Caco-2 (cell line): ENCODE measurements around the gene TBX21. TPM values are rescaled to one million over a fixed set of nuclear protein-coding genes. Genes with fewer than 3 reads are reported as not detected.

Experiments
- BruUV-seq: library from RNA; stranded (reverse); fragments of 400-500 nt; replicated peaks from 2 replicates; lab custom pipeline; 2021; lab: Mats Ljungman, UMichigan
- CTCF ChIA-PET: fragments of 300-600 bp; sonication (Branson Sonifier 250); formaldehyde crosslinking; loops from one replicate; lab custom pipeline; 2022; ENCODE audit warnings: antibody characterized with exemption; lab: Charles Lee
- POLR2A ChIA-PET: fragments of 300-600 bp; sonication (Branson Sonifier 250); formaldehyde crosslinking; loops from one replicate; lab custom pipeline; 2022; ENCODE audit warnings: antibody characterized with exemption; lab: Charles Lee
- DNase-seq, 2 experiments: peaks; one replicate each; pipeline versions ENCODE4 v3.0.0 to v3.0.0-alpha.2; 2020 to 2022
- H3K27me3 ChIP-seq: replicated peaks from 2 replicates; pipeline ENCODE4 v1.6.0; 2011; ENCODE audit warnings: low read length; ENCODE audit not compliant: control insufficient read depth, insufficient read depth
- H3K36me3 ChIP-seq: 2 replicates; pipeline ENCODE4 v1.5.1; 2011; ENCODE audit warnings: low read length; ENCODE audit not compliant: control insufficient read depth, insufficient read depth
- H3K4me1 ChIP-seq: fragments of 250-450 bp; sonication (Bioruptor Pico); 2 replicates; pipeline ENCODE4 v1.5.1; 2020; ENCODE audit warnings: mild to moderate bottlenecking
- H3K4me3 ChIP-seq: 2 replicates; pipeline ENCODE4 v1.5.1; 2011; ENCODE audit warnings: low read depth, mild to moderate bottlenecking, control low read depth, low read length
- H3K9me3 ChIP-seq: fragments of 250-450 bp; sonication (Bioruptor Pico); 2 replicates; pipeline ENCODE4 v1.5.1; 2020; ENCODE audit warnings: mild to moderate bottlenecking, moderate library complexity
- H3K27ac Mint-ChIP-seq: one replicate; pipeline ENCODE4 v1.8.0; 2022; ENCODE audit warnings: mixed read lengths; ENCODE audit not compliant: unreplicated experiment
- H3K27me3 Mint-ChIP-seq: one replicate; pipeline ENCODE4 v1.8.0; 2022; ENCODE audit warnings: mixed read lengths; ENCODE audit not compliant: insufficient read depth, unreplicated experiment
- H3K36me3 Mint-ChIP-seq: one replicate; pipeline ENCODE4 v1.8.0; 2022; ENCODE audit warnings: mild to moderate bottlenecking, mixed read lengths; ENCODE audit not compliant: insufficient read depth, unreplicated experiment
- H3K4me1 Mint-ChIP-seq: one replicate; pipeline ENCODE4 v1.8.0; 2022; ENCODE audit warnings: low read depth, mixed read lengths; ENCODE audit not compliant: unreplicated experiment
- H3K4me3 Mint-ChIP-seq: one replicate; pipeline ENCODE4 v1.8.0; 2022; ENCODE audit warnings: mild to moderate bottlenecking, moderate library complexity, mixed read lengths; ENCODE audit not compliant: unreplicated experiment
- H3K9me3 Mint-ChIP-seq: one replicate; pipeline ENCODE4 v1.8.0; 2022; ENCODE audit warnings: mixed read lengths; ENCODE audit not compliant: unreplicated experiment
- CTCF ChIP-seq, 2 experiments: fragments of 200-600 bp in 1 of 2; IDR thresholded peaks; 1 replicate in 1 of 2; 2 replicates in 1 of 2; pipeline versions ENCODE4 v1.5.1 to v1.8.0; 2011 to 2022; ENCODE audit warnings: antibody characterized with exemption in 1 of 2, control low read depth in 1 of 2, inconsistent platforms in 1 of 2, low read depth in 1 of 2, low read length in 1 of 2, mild to moderate bottlenecking in 1 of 2, moderate library complexity in 1 of 2; ENCODE audit not compliant: insufficient read depth in 1 of 2, severe bottlenecking in 1 of 2, unreplicated experiment in 1 of 2
- intact Hi-C: fragments of 100-400 bp; cut with micrococcal nuclease; formaldehyde crosslinking; loops from one replicate; pipeline ENCODE4 v1.10.0; 2022; ENCODE audit not compliant: unreplicated experiment
- total RNA-seq: library from RNA; stranded (reverse); gene quantifications from 2 replicates; pipeline ENCODE4 v1.2.3, GENCODE V29; 2022

TBX21 gene
- total RNA-seq, 1 experiment from 2014 or later = not detected

- H3K9me3 Mint-ChIP-seq = no peaks in the 10 kb centered on the region
- H3K4me1 Mint-ChIP-seq = peaks cover 16% of the 10 kb centered on the region
- H3K36me3 Mint-ChIP-seq = peaks cover 58% of the 10 kb centered on the region
- no peaks in the 10 kb centered on the region for H3K27me3 Mint-ChIP-seq
- no peaks in the 10 kb centered on the region for H3K9me3 ChIP-seq
- H3K4me3 Mint-ChIP-seq = no peak overlapping the region
- POLR2A ChIA-PET = no interaction called here
- DNase-seq = no peak
- peaks cover 14% of the 10 kb centered on the region for H3K4me1 ChIP-seq
- peak overlapping the region; percentile 2 for H3K27ac Mint-ChIP-seq
- CTCF ChIA-PET = interaction anchor here (1.5 kb wide), 1 partner anchor 10 kb away, joined by 5 read pairs; no protein-coding TSS in a partner anchor
- H3K27me3 ChIP-seq = no peaks in the 10 kb centered on the region
- no peaks in the 10 kb centered on the region for H3K36me3 ChIP-seq
- no peak for TF ChIP-seq CTCF (IDR thresholded peaks at IDR 0.05; ENCODE audit: insufficient read depth in 1 of 2, low read depth in 1 of 2, low read length in 1 of 2, severe bottlenecking in 1 of 2, unreplicated experiment in 1 of 2)
- BruUV-seq = no TSS peak
- no peak overlapping the region for H3K4me3 ChIP-seq
- intact Hi-C loops = no loop called here
These were observed 42.9 kb upstream of the TBX21 start for GRCh38 chr17:47690121-47690520.

DNA sequence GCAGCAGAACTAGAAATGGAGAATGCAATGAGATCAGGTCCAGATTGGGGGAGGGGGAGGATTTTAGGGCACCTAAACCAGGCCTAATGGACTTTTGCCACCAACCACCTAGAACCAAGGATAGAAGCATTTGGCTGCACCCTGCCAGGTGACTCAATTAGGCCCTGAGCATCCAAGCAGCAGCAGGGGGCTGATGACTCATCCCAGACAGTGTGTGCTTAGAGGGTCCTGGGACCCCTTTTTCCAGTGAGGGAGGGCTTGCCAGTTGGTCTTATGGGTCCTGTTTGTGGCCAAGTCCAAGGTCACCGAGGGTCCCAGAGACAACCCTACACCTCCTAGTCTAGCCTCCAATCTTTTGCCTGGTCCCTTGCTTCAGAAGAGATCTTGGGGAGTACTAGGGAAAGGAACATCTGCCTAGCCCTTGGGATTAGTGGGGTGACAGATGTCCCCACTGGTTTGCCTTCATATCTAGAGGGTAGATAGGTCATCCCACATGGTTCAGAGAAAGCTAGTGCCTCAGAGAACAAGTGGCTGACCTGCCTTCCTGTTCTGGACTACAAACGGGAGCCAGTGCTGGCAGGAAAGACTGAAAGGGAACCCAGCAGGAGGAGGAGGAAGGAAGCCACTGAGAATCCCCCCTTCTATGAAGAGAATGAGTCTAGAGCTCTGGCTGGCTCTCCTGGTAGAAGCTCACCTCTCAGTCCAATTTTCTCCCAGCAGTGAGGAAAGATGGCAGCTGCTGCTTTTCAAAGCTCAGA lies 40.7 kb upstream of the TBX21 start:
- Histone ChIP-seq H3K4me1 (peaks cover 16% of the 10 kb centered on the region), H3K9me3 (no peaks in the 10 kb centered on the region), H3K27me3 (no peaks in the 10 kb centered on the region), H3K4me3 (no peak overlapping the region), H3K36me3 (no peaks in the 10 kb centered on the region; the same call in 1 of the 2 replicates)
- no peaks in the 10 kb centered on the region for H3K27me3 Mint-ChIP-seq
- ChIA-PET CTCF (interaction anchor here (0.5 to 1.5 kb wide), 6 partner anchors 22 to 109 kb away, joined by 3 to 4 read pairs (median 4); no protein-coding TSS in a partner anchor), POLR2A (interaction anchor here (1.9 kb wide), 1 partner anchor 43 kb away, joined by 15 read pairs; the partner anchor contains the start of gene KPNB1)
- H3K4me3 Mint-ChIP-seq = peak overlapping the region; percentile 82
- TF ChIP-seq CTCF (IDR thresholded peaks at IDR 0.05; ENCODE audit: insufficient read depth in 1 of 2, low read depth in 1 of 2, low read length in 1 of 2, severe bottlenecking in 1 of 2, unreplicated experiment in 1 of 2) = no peak
- H3K4me1 Mint-ChIP-seq = peaks cover 16% of the 10 kb centered on the region
- intact Hi-C loops = no loop called here
- BruUV-seq = no TSS peak
- no peaks in the 10 kb centered on the region for H3K9me3 Mint-ChIP-seq
- no peak for DNase-seq
- H3K36me3 Mint-ChIP-seq = peaks cover 43% of the 10 kb centered on the region
- peak overlapping the region; percentile 72 for H3K27ac Mint-ChIP-seq

- Histone ChIP-seq H3K9me3 (no peaks in the 10 kb centered on the region), H3K4me3 (peak overlapping the region; percentile 88), H3K27me3 (no peaks in the 10 kb centered on the region), H3K36me3 (no peaks in the 10 kb centered on the region; the same call in 1 of the 2 replicates), H3K4me1 (peaks cover 16% of the 10 kb centered on the region)
- H3K36me3 Mint-ChIP-seq = peaks cover 37% of the 10 kb centered on the region
- H3K4me3 Mint-ChIP-seq = peak overlapping the region; percentile 82
- intact Hi-C loops = no loop called here
- H3K4me1 Mint-ChIP-seq = peaks cover 16% of the 10 kb centered on the region
- peak in 1 of 2 experiments; percentile 46 for DNase-seq
- BruUV-seq = TSS peak; percentile 95
- no peaks in the 10 kb centered on the region for H3K9me3 Mint-ChIP-seq
- peak overlapping the region; percentile 72 for H3K27ac Mint-ChIP-seq
- TF ChIP-seq CTCF (IDR thresholded peaks at IDR 0.05; ENCODE audit: insufficient read depth in 1 of 2, low read depth in 1 of 2, low read length in 1 of 2, severe bottlenecking in 1 of 2, unreplicated experiment in 1 of 2) = no peak
- ChIA-PET CTCF (interaction anchor here (0.5 to 1.5 kb wide), 9 partner anchors 21 to 108 kb away, joined by 3 to 5 read pairs (median 4); partner anchors contain the start of gene TBX21), POLR2A (interaction anchor here (0.7 to 1.9 kb wide), 2 partner anchors 12 to 44 kb away, joined by 4 to 15 read pairs; partner anchors contain the start of gene KPNB1)
- no peaks in the 10 kb centered on the region for H3K27me3 Mint-ChIP-seq
These were observed 39.9 kb upstream of the TBX21 start for GRCh38 chr17:47692895-47693730.
